GM12801 (cell line): Measurements from ENCODE around the gene ARID5B.

Source experiments
- TF ChIP-seq, protein P1 (sequence below): IDR thresholded peaks from one replicate; pipeline ENCODE4 v1.5.1; 2011; ENCODE audit warnings: control low read depth; ENCODE audit not compliant: insufficient read length; ENCODE audit errors: extremely low read depth

ARID5B gene

DNA sequence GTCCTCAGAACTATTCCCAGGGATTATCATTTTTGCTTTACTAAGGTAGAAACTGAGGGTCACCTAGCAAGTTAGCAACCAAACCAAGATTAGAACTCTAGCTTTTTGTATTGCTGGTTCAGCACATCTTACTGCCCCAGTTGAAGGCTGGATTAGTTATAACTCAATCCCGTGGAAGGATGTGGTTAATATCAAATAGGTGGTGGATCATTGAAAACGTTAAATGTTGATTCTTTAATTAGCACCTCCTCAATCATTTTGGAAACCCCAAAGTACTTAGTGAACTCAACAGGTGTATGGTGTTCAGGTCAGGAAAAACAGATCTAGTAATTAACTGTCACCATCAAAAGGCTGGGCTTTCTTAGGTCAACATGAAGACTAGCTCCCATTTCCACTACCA is 152.4 kb downstream of the ARID5B start:
- TF ChIP-seq, protein P1, sequence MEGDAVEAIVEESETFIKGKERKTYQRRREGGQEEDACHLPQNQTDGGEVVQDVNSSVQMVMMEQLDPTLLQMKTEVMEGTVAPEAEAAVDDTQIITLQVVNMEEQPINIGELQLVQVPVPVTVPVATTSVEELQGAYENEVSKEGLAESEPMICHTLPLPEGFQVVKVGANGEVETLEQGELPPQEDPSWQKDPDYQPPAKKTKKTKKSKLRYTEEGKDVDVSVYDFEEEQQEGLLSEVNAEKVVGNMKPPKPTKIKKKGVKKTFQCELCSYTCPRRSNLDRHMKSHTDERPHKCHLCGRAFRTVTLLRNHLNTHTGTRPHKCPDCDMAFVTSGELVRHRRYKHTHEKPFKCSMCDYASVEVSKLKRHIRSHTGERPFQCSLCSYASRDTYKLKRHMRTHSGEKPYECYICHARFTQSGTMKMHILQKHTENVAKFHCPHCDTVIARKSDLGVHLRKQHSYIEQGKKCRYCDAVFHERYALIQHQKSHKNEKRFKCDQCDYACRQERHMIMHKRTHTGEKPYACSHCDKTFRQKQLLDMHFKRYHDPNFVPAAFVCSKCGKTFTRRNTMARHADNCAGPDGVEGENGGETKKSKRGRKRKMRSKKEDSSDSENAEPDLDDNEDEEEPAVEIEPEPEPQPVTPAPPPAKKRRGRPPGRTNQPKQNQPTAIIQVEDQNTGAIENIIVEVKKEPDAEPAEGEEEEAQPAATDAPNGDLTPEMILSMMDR = no peak

DNA sequence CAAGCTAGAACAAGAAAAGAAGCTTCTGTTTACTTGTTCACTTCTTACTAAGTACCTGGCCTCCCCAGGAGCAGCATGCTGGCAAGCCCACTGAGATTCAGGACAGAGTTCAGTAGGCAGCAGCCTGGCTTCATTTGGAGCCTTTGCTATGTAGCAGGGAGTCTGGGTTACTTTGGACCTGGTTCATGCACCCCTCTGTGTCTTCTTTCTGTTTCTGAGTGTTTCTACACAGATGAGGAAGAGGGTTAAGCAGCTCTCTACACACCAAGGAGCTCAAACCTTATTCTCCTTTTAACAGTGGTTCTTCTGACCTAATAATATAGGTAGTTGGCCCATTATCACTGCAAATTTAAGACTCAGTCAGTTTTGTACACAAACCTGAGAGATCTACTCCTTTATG is 152.9 kb downstream of the ARID5B start:
- TF ChIP-seq, protein P1 = no peak

DNA sequence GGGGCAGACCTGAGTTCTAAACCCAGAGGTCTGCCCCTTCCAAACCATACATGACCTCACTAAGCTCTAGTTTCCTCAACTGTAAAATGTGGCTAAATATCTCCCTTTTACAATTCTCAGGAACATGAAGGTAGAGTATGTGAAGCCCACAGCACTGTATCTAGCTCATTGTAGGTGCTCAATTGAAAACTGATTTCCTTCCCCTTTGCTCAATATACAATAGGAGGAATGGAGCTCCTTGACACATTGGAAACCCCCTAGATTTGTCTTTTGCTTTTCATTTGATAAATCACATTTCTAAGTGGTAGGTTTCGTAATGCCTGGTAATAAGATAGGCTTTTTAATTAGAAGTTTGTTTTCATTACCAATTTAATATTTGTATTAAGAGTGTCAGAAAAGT is 153.3 kb downstream of the ARID5B start:
- TF ChIP-seq, protein P1 = no peak

DNA sequence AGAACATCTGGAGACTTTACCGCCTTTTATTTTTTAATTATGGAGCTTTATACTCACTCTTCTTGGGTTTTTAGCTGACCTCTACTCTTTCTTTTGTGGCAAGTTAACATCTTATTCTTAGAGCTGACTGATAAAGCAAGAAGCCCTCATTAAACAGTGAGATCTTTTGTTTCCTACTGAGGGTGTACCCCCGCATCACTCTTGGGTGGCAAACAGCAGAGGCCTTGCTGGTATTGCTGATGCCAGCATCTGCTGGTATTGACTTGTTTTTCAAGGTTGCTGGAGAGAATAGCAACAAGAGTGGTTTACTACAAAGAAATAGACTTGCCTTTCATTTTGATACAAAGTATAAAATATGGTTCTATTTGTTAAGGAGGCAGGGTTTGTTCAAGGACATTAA is 154.7 kb downstream of the ARID5B start:
- TF ChIP-seq, protein P1 = no peak

DNA sequence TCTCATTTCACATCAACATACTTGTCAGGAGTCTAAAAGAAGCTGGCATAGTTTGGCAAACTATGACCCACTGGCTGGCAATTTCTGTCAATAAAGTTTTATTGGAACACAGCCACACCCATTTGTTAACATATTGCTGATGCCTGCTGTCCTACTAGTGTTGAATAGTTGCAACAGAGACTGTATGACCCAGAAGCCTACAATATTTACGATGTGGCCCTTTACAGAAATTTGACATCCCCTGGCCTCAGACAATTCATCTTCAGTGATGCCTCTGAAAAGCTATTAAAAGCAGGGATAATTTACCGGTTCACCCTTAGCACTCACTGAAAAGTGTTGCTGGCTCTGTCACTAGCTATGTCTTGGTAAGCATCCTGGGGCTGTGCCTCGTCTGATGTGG is 155.2 kb downstream of the ARID5B start:
- TF ChIP-seq, protein P1 = no peak

DNA sequence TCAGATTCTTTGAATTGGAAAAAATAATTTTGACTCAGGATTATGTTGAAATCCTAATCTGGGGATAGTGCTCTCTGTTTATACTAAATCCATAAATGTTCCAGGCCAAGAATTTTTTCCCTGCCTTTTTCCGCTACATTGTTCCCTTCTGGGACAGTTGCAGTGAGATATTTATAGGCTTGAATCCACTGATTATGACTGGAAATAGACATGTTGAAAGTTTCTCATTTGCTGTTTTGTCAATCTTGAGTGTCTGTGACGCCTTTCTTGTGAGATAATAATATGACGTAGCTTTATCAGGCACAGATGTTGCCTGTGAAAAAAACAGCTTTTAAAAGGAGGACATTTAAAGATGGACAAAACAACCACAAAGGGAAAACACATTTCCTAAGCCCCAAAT is 155.9 kb downstream of the ARID5B start:
- TF ChIP-seq, protein P1 = no peak

DNA sequence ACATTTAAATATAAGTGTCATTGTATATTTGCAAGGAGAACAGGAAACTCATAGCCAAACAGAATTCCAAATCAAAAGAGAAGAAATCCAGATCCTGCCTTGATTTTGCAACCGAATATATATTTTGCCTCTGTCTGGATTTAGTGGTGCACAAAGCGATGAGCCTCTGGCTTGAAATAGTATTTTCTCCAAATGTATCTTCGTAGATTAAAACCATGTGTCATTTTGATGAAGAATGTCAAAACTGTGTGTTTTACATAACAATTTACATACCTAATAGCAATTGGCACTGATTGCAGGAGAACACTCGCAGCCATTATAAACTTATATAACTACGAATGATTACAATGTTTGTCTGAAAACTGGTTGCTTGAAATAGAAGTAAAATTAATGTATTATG is 156.4 kb downstream of the ARID5B start:
- TF ChIP-seq, protein P1 = no peak

DNA sequence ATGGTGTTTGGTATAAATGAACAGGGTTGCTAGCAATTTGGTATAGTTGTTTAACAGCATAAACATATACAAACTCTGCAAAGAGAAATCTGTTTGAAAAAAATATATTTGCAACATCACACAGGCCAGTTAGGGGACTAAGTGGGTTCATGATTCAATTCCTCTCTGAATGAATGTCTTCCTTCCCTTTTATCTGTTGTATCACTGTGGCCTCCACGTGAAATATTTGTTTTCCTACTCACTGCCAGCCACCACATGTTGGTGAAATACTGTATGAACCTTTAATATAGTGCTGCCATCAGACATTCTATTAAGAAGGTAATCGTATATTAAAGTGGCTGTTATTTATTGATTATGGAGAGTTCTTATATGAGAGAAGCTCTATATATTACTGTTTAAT is 157.0 kb downstream of the ARID5B start:
- TF ChIP-seq, protein P1 = no peak
